Heart left ventricle (tissue), 16 donors: ENCODE data around the gene IGFBPL1. TPM values are rescaled to one million over a fixed set of nuclear protein-coding genes. Genes with fewer than 3 reads are reported as not detected.

ENCODE experiments used
- ATAC-seq, 4 donors: fragments of 200-7000 bp; cut with Tn5 transposase; one replicate each; pipeline ENCODE4 v1.9.1; 2020 to 2022; ENCODE audit warnings: moderate library complexity in 4 of 4, mild to moderate bottlenecking in 3 of 4, moderate number of reproducible peaks in 1 of 4
- DNase-seq, 5 donors: peaks; one replicate each; pipeline ENCODE4 v3.0.0-alpha.2; 2020
- H3K27ac ChIP-seq, 12 donors: fragments of 200-600 bp; sonication (generic) in 4 of 12; one replicate each; pipeline versions ENCODE4 v1.5.0 to v1.8.0; 2016 to 2022; ENCODE audit warnings: mild to moderate bottlenecking in 2 of 12
- H3K27me3 ChIP-seq, 9 donors: fragments of 200-600 bp; sonication (generic) in 2 of 9; one replicate each; pipeline versions ENCODE4 v1.5.1 to v1.8.0; 2016 to 2022; ENCODE audit warnings: mild to moderate bottlenecking in 3 of 9
- H3K36me3 ChIP-seq, 9 donors: fragments of 200-600 bp; sonication (generic) in 2 of 9; one replicate each; pipeline versions ENCODE4 v1.5.0 to v1.8.0; 2018 to 2022; ENCODE audit warnings: mild to moderate bottlenecking in 2 of 9
- H3K4me1 ChIP-seq, 12 donors: fragments of 200-600 bp; sonication (generic) in 4 of 12; one replicate each; pipeline versions ENCODE4 v1.5.0 to v1.8.0; 2016 to 2022; ENCODE audit warnings: mild to moderate bottlenecking in 3 of 12
- H3K4me3 ChIP-seq, 12 donors: fragments of 200-600 bp; sonication (generic) in 4 of 12; one replicate each; pipeline versions ENCODE4 v1.5.0 to v1.8.0; 2017 to 2022; ENCODE audit warnings: mild to moderate bottlenecking in 9 of 12, moderate library complexity in 4 of 12
- H3K9me3 ChIP-seq, 12 donors: fragments of 200-600 bp; sonication (generic) in 4 of 12; one replicate each; pipeline versions ENCODE4 v1.5.0 to v1.8.0; 2016 to 2022; ENCODE audit warnings: mild to moderate bottlenecking in 1 of 12
- CTCF ChIP-seq, 12 donors: fragments of 200-600 bp; sonication (generic) in 4 of 12; IDR thresholded peaks; one replicate each; pipeline versions ENCODE4 v1.5.0 to v1.8.0; 2018 to 2022; ENCODE audit warnings: antibody characterized with exemption in 12 of 12, mild to moderate bottlenecking in 5 of 12
- POLR2A ChIP-seq, 2 donors: fragments of 450-650 bp; IDR thresholded peaks; one replicate each; pipeline ENCODE4 v1.6.1; 2017; ENCODE audit warnings: antibody characterized with exemption in 2 of 2, mild to moderate bottlenecking in 2 of 2, moderate library complexity in 2 of 2
- WGBS, 4 donors: extraction: QIAGEN DNeasy Blood & Tissue Kit in 2 of 4; methylation state at CpG; one replicate each; pipeline versions ENCODE4 v1.1.5 to v1.1.7; 2013 to 2018; 5-methylcytosine and 5-hydroxymethylcytosine counted together
- intact Hi-C, 10 donors: fragments of 100-400 bp; cut with DNase I; formaldehyde crosslinking; loops; one replicate each; pipeline versions ENCODE4 v1.11.1 to v1.14.2; 2022
- polyA plus RNA-seq, 2 donors: library from polyadenylated mRNA; stranded (reverse); fragments of 200-250 nt; gene quantifications; one replicate each; pipeline ENCODE4 v1.2.3, GENCODE V29; 2013
- total RNA-seq, 9 donors: library from RNA; depleted of rRNA in 2 of 9; stranded (reverse); fragments of >200 nt in 2 of 9; fragmentation: NEBNext Ultra II Directional in 3 of 9; extraction: Animal tissue kit (Norgen Biotek cat#: 25700) in 3 of 9; gene quantifications; one replicate each; pipeline versions ENCODE4 v1.1.0 to v1.2.4, GENCODE V29; 2016 to 2023
- donor health status: ischemic (EF 13 %, LVEDD 7.1; RV severe dilation, severe dysfunction).
- donor health status: healthy with polysubstance abuse.
- donor health status: DM: no; HTN: yes; CAD: no.
- donor health status: DM: no; HTN: no; CAD: no.
- donor health status: ischemic (EF 25% LVEDD 6.9; RV normal size, moderate dysfunction).
- donor health status: ischemic (EF 25% LVEDD 5.7; RV mildly dilated, moderate dysfunction).
- donor health status: healthy.
- donor health status: DM: yes; HTN: yes; CAD: no.
- donor health status: ischemic (EF 35%, LVEDD 5.7; RV mildly dilated, moderate dysfunction).
- donor health status: nonischemic (EF 11% LVEDD 7.7; RV severe dilation, severe dysfunction).
- donor health status: DM: yes; HTN: yes; CAD: no.
- donor health status: PGD.
- donor health status: ischemic (EF 29% LVEDD 5.4; RV normal size, mild dysfunction).
- donor health status: nonischemic (EF 23%, LVEDD 6.1; RV moderate dilation, normal function).

Gene IGFBPL1
- total and polyA plus RNA-seq, 11 donors = 0.19 to 0.26 TPM; not detected in 9

- intact Hi-C loops = loop anchor here in 2 of 10 donors (10.0 kb wide), 2 partner anchors 59 to 61 kb away; no protein-coding TSS in a partner anchor
- TF ChIP-seq POLR2A (IDR thresholded peaks at IDR 0.05) (no peak), CTCF (IDR thresholded peaks at IDR 0.05) (no peak)
- Histone ChIP-seq H3K4me3 (no peak overlapping the region), H3K27me3 (no peaks in the 10 kb centered on the region), H3K36me3 (no peaks in the 10 kb centered on the region), H3K9me3 (no peaks in the 10 kb centered on the region), H3K27ac (no peak overlapping the region), H3K4me1 (peaks cover 0 to 4% (median 0%) of the 10 kb centered on the region in 12 donors)
- WGBS, 4 donors = 59 to 71% (median 62%) methylated on average over 9 of the region's 9 CpGs
- DNase-seq (no peak), ATAC-seq (no peak)
Observed at GRCh38 chr9:38376021-38376670, 48.1 kb downstream of the IGFBPL1 start.

GRCh38 chr9:38375572-38375963 lies 48.7 kb downstream of the IGFBPL1 start:
- WGBS, 4 donors = 75 to 81% (median 79%) methylated on average over 10 of the region's 10 CpGs
- Histone ChIP-seq H3K4me1 (peaks cover 0 to 4% (median 0%) of the 10 kb centered on the region in 12 donors), H3K27ac (peak overlapping the region in 1 of 12 donors; percentile 58), H3K9me3 (no peaks in the 10 kb centered on the region), H3K36me3 (no peaks in the 10 kb centered on the region), H3K27me3 (no peaks in the 10 kb centered on the region), H3K4me3 (no peak overlapping the region)
- TF ChIP-seq CTCF (IDR thresholded peaks at IDR 0.05) (no peak), POLR2A (IDR thresholded peaks at IDR 0.05) (no peak)
- no peak for DNase-seq
- ATAC-seq = no peak
- intact Hi-C loops = loop anchor here in 2 of 10 donors (10.0 kb wide), 2 partner anchors 59 to 61 kb away; no protein-coding TSS in a partner anchor

DNA sequence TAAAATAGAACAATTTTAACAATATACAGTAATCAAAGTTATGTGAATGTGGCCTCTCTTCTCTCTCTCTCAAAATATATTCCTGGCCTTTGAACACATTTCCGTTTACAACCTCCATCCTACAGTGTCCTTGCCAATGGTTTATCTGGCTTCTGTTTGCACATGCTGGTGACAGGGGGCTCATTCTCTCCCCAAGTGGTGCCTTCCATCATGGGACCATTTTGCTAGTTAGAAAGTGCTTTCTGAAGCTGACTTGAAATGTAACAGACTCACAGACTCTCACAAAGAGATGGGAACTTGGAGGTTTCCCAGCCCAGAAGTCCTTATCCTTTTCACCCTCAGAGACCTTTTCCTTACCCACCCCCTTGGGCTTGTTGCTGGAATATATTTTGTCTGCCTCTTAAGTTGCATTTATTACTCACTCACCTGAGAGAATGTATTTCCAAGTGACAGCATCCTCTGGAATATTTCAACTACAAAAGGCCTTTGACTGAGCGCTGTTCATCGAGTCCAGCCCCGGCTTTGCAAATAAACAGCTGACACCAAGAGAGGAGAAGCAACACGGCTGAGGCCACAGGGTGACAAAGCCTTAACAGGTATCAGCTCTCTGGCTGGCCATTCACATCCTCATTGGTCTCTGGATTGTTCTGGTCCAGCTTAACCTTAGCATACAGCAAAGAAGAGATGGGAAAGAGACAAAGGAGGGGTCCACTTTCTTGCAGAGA lies 49.2 kb downstream of the IGFBPL1 start:
- H3K4me1 ChIP-seq = peaks cover 0 to 4% (median 0%) of the 10 kb centered on the region in 12 donors
- no peak for TF ChIP-seq POLR2A (IDR thresholded peaks at IDR 0.05)
- TF ChIP-seq CTCF (IDR thresholded peaks at IDR 0.05) = no peak
- H3K27ac ChIP-seq = peak overlapping the region in 1 of 12 donors; percentile 58
- no peak overlapping the region for H3K4me3 ChIP-seq
- no peaks in the 10 kb centered on the region for H3K9me3 ChIP-seq
- ATAC-seq (no peak), DNase-seq (no peak)
- intact Hi-C loops = loop anchor here in 2 of 10 donors (10.0 kb wide), 2 partner anchors 60 kb away; no protein-coding TSS in a partner anchor
- WGBS, 4 donors = 54 to 58% (median 56%) methylated on average over 5 of the region's 5 CpGs
- no peaks in the 10 kb centered on the region for H3K36me3 ChIP-seq
- H3K27me3 ChIP-seq = no peaks in the 10 kb centered on the region

- DNase-seq (no peak), ATAC-seq (no peak)
- H3K9me3 ChIP-seq = no peaks in the 10 kb centered on the region
- no peak overlapping the region for H3K4me3 ChIP-seq
- no peaks in the 10 kb centered on the region for H3K27me3 ChIP-seq
- no peak overlapping the region for H3K27ac ChIP-seq
- no peaks in the 10 kb centered on the region for H3K36me3 ChIP-seq
- peaks cover 0 to 4% (median 0%) of the 10 kb centered on the region in 12 donors for H3K4me1 ChIP-seq
- no peak for TF ChIP-seq POLR2A (IDR thresholded peaks at IDR 0.05)
- TF ChIP-seq CTCF (IDR thresholded peaks at IDR 0.05) = no peak
- intact Hi-C loops = loop anchor here in 2 of 10 donors (10.0 kb wide), 2 partner anchors 59 to 61 kb away; no protein-coding TSS in a partner anchor
- WGBS, 4 donors = 82 to 84% (median 83%) methylated on average over 3 of the region's 3 CpGs
Observed at GRCh38 chr9:38373679-38374078, 50.6 kb downstream of the IGFBPL1 start.
